ENCODE data around the gene AGBL5.

Gene AGBL5

DNA sequence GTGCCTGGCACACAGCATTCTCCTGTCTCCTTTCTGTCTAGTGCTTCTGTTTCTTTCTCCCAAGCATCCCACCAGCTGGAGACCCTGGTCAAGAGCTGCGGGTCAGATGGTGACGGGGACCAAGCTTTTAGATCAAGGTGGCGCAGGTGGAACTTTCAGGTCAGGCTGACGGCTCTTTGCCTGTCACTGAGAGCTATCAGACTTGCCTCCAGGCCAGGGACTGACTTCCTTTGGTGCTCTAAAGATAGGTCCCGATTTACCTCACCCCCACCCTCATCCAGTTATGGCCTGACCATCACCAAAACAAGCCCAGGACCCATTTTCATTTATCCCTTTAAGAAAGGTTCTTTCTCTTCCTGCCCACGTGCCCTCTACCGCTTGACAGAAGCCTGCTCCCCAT, 25.8 kb downstream of the AGBL5 start:
- DNase-seq (ENCODE audit: low spot score): no peak

DNA sequence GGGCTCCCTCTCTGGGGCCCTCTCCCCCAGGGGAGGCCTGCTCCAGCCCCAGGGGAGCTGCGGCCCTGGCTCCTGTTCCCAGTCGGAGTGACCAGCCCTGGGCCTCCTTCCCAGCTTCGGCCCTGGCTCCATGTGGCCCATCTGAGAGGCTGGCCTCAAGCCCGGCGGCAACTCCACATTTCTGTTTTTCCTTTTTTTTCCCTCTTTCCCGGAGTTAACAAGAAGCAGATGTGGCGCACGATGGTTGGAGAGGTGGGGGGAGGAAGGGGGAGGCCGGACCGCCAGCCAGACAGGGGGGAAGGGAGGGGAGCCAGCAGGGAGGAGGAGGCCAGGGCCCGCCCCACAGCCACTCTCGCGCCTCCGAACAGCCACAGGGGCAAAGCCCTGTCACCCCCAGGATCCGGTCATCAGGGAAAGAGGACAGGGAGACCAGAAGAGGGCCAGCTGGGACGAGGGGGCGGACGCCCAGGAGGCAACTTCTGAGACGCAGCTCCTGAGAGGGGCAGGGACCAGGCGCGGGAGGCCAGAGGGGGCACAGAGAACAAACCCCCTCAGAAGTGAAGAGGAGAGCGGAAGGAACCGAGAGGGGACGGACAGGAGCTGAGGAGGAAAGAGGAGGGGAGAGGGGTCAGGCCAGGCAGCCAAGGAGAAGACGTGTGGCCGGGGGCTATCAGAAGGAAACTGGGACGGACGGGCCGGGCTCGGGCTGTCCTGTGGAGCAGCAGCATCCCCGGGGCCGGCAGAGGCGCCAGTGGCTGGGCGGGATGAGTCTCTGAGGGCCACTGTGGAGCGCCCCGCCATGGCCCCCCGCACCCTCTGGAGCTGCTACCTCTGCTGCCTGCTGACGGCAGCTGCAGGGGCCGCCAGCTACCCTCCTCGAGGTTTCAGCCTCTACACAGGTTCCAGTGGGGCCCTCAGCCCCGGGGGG, 27.1 kb downstream of the AGBL5 start, which contains the start of gene EMILIN1:
EMILIN1 (plus strand) TSS at position 349 of the 928 bp plus-strand sequence; CDS start at position 800, 451 bp downstream.
- DNase-seq (ENCODE audit: low spot score): peak; percentile 95

DNA sequence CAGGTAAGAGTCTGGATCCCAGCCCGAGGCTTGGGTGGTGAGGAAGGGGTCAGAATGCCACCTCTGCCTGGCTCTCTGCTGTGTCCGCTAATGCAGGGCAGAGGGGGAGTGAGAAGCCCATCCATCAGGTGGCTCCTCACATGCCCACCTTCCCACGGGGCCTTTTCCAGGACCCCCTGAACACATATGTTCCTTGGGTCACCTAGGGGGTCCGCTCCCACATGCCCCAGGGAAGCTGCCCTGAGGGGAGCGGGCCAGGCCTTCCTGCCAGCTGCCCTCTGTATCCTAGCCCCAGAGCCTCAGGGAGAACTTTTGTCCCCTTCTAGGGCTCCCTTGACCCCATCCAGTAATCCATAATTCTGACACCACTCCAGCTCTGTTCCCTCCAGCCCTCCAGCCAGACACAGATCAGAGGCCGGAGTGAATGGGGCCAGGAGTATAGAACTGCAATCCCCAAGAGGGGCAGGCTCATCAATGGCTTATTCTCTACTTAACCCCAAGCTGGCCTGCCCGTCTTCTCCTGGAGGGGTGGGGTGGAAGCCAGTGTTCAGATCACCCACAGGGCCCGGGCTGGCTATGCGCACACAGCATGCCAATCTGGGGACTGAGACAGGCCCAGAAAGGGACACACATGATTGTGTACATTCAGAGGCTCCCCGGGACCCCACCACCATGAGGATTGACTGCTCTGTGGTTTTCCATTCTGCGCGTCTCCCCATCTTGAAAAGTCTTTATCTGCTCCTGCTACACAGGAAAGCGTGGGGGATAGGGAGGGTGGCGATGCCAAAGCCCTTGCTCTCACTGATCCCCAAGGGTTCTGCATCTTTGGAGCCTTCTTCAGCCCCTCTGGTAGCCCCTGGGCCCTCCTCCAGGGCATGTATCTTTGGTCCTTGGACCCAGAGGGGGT, 28.0 kb downstream of the AGBL5 start:
- peak; percentile 44 for DNase-seq (ENCODE audit: low spot score)

DNA sequence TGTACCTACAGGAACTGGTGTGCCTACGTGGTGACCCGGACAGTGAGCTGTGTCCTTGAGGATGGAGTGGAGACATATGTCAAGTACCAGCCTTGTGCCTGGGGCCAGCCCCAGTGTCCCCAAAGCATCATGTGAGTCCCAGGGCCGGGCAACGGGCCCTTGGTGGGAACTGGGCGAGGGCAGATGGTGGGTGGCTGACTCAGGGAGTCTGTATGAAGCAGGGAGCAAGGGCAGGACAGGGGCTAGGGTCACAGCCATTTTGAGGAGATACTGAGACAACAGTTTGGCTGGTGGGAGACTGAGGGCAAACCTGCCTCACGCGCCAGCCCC, 28.6 kb downstream of the AGBL5 start:
- no peak for DNase-seq (ENCODE audit: low spot score)

DNA sequence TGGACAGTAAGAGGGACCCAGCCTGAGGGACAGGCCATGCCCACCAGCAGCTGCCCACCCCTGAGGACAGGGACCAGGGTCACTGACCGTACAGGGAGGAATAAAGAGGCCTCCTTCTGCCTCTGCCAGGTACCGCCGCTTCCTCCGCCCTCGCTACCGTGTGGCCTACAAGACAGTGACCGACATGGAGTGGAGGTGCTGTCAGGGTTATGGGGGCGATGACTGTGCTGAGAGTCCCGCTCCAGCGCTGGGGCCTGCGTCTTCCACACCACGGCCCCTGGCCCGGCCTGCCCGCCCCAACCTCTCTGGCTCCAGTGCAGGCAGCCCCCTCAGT, 29.1 kb downstream of the AGBL5 start:
- DNase-seq (ENCODE audit: low spot score): no peak

DNA sequence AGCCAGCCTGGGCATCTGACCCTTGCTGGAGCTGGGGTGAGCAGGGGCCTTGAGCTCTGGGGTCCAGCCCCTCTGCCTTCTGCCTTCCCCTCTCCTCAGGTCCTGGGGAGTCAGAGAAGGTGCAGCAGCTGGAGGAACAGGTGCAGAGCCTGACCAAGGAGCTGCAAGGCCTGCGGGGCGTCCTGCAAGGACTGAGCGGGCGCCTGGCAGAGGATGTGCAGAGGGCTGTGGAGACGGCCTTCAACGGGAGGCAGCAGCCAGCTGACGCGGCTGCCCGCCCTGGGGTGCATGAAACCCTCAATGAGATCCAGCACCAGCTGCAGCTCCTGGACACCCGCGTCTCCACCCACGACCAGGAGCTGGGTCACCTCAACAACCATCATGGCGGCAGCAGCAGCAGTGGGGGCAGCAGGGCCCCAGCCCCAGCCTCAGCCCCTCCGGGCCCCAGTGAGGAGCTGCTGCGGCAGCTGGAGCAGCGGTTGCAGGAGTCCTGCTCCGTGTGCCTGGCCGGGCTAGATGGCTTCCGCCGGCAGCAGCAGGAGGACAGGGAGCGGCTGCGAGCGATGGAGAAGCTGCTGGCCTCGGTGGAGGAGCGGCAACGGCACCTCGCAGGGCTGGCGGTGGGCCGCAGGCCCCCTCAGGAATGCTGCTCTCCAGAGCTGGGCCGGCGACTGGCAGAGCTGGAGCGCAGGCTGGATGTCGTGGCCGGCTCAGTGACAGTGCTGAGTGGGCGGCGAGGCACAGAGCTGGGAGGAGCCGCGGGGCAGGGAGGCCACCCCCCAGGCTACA, 30.7 kb downstream of the AGBL5 start:
- DNase-seq (ENCODE audit: low spot score): no peak

DNA sequence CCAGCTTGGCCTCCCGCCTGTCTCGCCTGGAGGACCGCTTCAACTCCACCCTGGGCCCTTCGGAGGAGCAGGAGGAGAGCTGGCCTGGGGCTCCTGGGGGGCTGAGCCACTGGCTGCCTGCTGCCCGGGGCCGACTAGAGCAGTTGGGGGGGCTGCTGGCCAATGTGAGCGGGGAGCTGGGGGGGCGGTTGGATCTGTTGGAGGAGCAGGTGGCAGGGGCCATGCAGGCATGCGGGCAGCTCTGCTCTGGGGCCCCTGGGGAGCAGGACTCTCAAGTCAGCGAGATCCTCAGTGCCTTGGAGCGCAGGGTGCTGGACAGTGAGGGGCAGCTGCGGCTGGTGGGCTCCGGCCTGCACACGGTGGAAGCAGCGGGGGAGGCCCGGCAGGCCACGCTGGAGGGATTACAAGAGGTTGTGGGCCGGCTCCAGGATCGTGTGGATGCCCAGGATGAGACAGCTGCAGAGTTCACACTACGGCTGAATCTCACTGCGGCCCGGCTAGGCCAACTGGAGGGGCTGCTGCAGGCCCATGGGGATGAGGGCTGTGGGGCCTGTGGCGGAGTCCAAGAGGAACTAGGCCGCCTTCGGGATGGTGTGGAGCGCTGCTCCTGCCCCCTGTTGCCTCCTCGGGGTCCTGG, 31.4 kb downstream of the AGBL5 start:
- DNase-seq (ENCODE audit: low spot score): no peak

DNA sequence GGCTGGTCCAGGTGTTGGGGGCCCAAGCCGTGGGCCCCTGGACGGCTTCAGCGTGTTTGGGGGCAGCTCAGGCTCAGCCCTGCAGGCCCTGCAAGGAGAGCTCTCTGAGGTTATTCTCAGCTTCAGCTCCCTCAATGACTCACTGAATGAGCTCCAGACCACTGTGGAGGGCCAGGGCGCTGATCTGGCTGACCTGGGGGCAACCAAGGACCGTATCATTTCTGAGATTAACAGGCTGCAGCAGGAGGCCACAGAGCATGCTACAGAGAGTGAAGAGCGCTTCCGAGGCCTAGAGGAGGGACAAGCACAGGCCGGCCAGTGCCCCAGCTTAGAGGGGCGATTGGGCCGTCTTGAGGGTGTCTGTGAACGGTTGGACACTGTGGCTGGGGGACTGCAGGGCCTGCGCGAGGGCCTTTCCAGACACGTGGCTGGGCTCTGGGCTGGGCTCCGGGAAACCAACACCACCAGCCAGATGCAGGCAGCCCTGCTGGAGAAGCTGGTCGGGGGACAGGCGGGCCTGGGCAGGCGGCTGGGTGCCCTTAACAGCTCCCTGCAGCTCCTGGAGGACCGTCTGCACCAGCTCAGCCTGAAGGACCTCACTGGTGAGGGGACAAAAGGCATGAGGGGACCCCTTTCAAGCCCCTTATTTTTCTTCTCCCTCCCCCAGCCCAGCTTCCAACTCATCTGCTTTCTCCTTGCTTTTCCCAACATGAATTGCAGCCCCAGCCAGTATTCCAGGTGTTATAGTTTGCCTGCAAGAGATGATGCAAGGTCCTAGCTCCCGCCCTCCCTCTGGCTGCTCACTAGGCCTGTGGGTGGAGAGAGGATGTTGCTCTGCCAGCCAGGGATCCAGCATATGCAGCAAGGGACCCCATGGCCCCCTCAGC, 32.2 kb downstream of the AGBL5 start:
- DNase-seq (ENCODE audit: low spot score): no peak

DNA sequence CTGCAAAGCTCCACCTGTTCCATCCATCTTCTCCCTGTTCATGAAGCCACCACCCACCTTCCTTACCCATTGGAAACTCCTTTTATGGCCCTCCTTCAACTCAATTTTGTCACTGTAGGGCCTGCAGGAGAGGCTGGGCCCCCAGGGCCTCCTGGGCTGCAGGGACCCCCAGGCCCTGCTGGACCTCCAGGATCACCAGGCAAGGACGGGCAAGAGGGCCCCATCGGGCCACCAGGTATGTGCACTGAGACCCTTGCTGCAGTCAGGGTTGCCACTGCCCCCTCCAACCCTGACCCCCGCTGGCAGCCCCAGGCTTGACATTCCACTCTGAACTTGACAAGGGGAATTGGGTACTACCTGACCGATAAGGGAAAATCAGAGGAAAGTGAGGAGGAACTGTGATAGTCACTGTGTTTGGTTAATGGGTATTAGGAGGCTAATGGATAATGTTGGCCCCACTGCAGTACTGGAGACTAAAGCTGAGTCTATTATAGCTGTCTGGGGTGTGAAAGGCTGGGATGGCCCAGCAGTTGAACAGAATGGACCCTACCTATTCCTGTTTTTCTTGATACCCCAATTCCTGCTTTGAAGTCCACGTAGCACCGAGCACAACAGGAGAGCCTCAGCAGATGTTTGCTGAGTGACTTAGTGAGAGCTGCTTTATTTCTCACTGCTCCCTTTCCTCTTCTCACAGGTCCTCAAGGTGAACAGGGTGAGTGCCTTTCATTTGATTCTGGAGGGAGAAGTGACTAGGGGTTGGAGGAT, 33.0 kb downstream of the AGBL5 start:
- DNase-seq (ENCODE audit: low spot score): no peak

DNA sequence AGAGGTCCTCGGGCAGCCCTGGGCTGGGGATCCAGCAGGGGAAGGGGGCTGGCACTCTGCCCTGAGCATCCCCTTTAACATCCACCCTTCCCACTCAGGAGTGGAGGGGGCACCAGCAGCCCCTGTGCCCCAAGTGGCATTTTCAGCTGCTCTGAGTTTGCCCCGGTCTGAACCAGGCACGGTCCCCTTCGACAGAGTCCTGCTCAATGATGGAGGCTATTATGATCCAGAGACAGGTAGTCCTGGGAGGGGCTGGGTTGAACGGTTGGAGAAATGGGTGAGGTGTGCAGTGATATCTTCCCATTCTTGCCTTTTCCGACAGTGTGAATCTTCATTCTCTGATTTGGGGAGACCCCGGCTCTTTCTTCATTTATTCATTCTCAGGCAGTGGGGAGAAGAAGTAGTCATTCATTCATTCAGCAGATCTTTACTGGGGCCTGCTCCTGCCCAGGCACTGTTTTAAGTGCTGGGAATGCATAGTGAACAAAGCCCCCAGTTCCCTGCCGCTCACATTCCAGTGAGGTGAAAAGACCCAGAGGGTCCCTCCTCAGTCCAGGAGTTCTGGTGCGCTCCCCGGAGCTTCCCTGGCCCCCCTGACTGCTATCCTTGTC, 33.7 kb downstream of the AGBL5 start:
- no peak for DNase-seq (ENCODE audit: low spot score)

DNA sequence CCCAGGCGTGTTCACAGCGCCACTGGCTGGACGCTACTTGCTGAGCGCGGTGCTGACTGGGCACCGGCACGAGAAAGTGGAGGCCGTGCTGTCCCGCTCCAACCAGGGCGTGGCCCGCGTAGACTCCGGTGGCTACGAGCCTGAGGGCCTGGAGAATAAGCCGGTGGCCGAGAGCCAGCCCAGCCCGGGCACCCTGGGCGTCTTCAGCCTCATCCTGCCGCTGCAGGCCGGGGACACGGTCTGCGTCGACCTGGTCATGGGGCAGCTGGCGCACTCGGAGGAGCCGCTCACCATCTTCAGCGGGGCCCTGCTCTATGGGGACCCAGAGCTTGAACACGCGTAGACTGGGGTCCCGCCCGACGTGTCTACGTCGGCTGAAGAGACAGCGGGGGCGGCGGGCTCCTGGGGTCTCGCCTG, 34.2 kb downstream of the AGBL5 start:
- peak; percentile 76 for DNase-seq (ENCODE audit: low spot score)

DNA sequence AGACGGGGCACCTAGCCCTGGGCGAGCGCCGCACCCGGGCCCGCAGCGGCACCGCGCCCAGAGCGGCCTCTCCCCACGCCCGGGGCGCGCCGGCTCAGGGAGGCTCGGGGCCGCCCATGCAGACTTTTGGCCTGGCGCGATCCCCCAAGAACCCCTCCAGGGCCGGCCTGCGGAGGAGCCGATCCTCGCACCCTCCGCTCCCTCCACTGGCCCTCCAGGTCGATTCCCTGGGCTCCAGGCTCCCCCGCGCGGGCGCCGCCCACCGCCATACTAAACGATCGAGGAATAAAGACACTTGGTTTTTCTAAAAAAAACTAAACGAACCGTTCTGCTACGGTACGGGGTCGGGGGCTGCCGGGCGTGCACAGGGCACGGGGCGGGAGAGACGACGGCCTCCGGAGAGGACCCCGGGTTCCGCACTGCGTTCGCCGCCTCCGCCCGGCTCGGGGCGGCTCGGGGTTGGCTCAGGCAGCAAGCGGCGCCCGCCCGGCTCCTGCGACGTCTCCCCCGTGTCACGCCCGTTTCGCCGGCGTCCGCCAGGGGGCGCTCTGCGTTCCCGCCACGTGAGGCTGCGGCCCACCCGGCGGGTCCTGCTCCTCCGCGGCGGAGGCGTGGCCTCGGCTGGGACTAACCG, 34.7 kb downstream of the AGBL5 start:
- DNase-seq (ENCODE audit: low spot score): peak; percentile 99

DNA sequence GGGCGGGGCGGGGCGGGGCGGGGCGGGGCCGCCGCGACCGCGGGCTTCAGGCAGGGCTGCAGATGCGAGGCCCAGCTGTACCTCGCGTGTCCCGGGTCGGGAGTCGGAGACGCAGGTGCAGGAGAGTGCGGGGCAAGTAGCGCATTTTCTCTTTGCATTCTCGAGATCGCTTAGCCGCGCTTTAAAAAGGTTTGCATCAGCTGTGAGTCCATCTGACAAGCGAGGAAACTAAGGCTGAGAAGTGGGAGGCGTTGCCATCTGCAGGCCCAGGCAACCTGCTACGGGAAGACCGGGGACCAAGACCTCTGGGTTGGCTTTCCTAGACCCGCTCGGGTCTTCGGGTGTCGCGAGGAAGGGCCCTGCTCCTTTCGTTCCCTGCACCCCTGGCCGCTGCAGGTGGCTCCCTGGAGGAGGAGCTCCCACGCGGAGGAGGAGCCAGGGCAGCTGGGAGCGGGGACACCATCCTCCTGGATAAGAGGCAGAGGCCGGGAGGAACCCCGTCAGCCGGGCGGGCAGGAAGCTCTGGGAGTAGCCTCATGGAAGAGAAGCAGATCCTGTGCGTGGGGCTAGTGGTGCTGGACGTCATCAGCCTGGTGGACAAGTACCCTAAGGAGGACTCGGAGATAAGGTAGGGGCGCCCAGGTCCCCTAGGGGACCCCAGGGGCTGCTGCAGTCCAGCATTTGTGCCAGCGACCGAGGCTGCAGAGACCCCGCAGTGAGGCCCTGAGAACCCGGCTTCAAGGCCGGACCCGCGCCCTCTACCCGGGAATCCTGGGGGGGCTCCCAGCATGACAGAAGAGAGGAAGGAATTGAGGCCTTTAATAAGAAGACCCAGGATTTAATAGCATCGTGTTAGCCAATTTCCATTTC, 35.5 kb downstream of the AGBL5 start, which contains the start of gene KHK:
KHK (plus strand) TSS at position 49 of the 870 bp plus-strand sequence; CDS start at position 537, 488 bp downstream.
- peak; percentile 27 for DNase-seq (ENCODE audit: low spot score)

DNA sequence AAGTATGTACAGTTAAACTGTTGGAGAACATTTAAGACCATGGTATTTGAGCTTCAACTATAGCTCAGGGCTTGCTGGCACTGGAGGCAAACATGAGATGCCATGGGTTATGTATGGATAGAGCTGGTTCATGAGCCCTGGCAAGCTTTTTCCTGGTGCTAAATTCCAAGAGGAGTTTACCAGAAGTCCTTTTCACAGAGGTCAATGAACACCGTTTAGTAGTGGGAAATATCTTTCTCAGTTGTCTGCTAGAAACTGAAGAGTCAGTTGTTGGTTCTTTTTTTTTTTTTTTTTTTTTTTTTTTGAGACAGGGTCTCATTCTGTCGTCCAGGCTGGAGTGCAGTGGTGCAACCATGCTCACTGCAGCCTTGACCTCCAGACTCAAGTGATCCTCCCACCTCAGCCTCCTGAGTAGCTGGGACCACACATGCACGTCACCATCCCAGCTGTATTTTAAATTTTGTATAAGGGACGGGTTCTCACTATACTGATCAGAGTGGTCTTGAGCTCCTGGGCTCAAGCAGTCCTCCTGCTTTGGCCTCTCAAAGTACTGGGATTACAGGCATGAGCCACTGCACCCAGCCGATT, 36.4 kb downstream of the AGBL5 start:
- no peak for DNase-seq (ENCODE audit: low spot score)

DNA sequence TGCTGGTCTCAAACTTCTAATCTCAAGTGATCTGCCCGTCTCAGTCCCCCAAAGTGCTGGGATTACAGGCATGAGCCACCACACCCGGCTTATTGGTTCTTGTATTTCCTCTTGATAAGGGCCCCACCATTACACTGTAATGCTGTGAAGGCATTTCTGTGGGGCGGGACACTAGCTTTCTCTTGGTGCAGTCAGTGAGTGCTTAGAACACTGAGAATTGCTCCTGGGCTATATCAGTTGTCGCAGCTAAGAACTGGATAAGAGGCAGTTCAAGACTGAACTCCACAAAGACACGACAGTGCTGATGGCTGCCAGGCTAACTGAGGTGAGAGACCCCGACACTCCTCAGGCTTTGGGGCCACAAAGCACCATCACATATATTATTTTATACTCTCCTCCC, 37.2 kb downstream of the AGBL5 start:
- DNase-seq (ENCODE audit: low spot score): no peak

DNA sequence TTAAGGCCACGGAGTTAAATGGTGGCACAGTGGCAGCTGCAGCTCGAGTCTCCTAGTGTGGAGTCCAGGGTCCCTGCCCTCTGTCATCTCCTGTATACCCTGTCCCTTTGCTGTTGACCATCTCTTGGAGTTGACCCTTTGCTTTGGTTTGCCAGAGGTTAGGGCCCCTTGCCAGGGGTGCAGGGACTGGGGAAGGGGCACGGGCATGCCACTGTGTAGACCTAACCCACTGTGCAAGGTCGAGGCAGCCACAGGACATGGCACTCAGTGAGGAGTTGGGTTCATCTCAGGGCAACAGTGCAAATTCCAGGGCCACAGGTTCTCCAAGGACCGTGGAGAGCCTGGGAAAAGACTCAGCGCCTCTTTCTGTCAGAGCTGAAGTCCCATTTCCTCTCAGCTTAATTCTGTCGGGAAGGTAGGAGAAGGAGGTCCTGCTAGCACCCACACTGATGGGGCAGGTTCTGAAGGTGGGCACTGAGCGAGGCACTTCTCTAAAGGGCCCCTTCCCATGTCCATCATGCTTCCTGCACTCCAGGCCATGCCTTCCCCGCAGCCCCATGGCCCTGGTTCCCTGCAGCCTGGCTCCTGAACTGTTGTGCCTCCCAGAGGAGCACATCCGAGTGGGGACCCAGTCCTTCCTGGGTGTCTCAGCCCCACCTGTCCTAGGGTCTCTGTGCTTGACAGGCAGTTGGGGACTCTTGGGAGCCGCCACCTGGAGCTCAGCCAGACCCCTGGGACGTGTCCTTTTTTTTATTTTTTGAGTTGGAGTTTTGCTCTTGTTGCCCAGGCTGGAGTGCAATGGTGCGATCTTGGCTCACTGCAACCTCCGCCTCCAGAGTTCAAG, 37.9 kb downstream of the AGBL5 start:
- DNase-seq (ENCODE audit: low spot score): no peak

Data from GM03348 (cell line).